GM18502 (cell line): ENCODE data around the gene NDUFC2.
"Not testable (repeated sequence)": the region's sequence is repeated elsewhere in the genome, so short reads cannot be mapped to it uniquely, and the experiment has no call there.

ENCODE experiments used
- ATAC-seq: cut with Tn5 transposase; IDR thresholded peaks from one replicate; pipeline ENCODE4 v1.9.1; 2021; ENCODE audit warnings: mild to moderate bottlenecking; ENCODE audit not compliant: unreplicated experiment, poor library complexity

NDUFC2 gene

GRCh38 chr11:78079232-78080083 is at the start of gene NDUFC2:
Gene NDUFC2 (minus strand): TSS chr11:78079862. CDS start chr11:78079744, 118 bp downstream.
- peak; percentile 86 for ATAC-seq

- ATAC-seq = no peak
Observed at GRCh38 chr11:78127403-78127802, 47.7 kb upstream of the NDUFC2 start.

GRCh38 chr11:78112582-78113275 is 33.1 kb upstream of the NDUFC2 start:
- peak; percentile 58 for ATAC-seq

GRCh38 chr11:78111298-78111697 is 31.6 kb upstream of the NDUFC2 start:
- no peak for ATAC-seq

- no peak for ATAC-seq
Observed at GRCh38 chr11:78110830-78111229, 31.2 kb upstream of the NDUFC2 start.

GRCh38 chr11:78110351-78110750 is 30.7 kb upstream of the NDUFC2 start:
- ATAC-seq = no peak

GRCh38 chr11:78109081-78110015 is 29.7 kb upstream of the NDUFC2 start:
- no peak for ATAC-seq

GRCh38 chr11:78100676-78101472 is 21.2 kb upstream of the NDUFC2 start:
- no peak for ATAC-seq

- no peak for ATAC-seq
Observed at GRCh38 chr11:78100261-78100660, 20.6 kb upstream of the NDUFC2 start.

- ATAC-seq = no peak
Observed at GRCh38 chr11:78099666-78100065, 20.0 kb upstream of the NDUFC2 start.

GRCh38 chr11:78097666-78098385 is 18.2 kb upstream of the NDUFC2 start:
- ATAC-seq = no peak

GRCh38 chr11:78094250-78094649 is 14.6 kb upstream of the NDUFC2 start:
- ATAC-seq = no peak

GRCh38 chr11:78086521-78087074 is 6.9 kb upstream of the NDUFC2 start:
- not testable (repeated sequence) for ATAC-seq

- ATAC-seq = no peak
Observed at GRCh38 chr11:78085972-78086371, 6.3 kb upstream of the NDUFC2 start.

- not testable (repeated sequence) for ATAC-seq
Observed at GRCh38 chr11:78084506-78084905, 4.8 kb upstream of the NDUFC2 start.

- ATAC-seq = no peak
Observed at GRCh38 chr11:78083021-78083420, 3.4 kb upstream of the NDUFC2 start.

- no peak for ATAC-seq
Observed at GRCh38 chr11:78082146-78082545, 2.5 kb upstream of the NDUFC2 start.

GRCh38 chr11:78081583-78081982 is 1.9 kb upstream of the NDUFC2 start:
- no peak for ATAC-seq
